GM21390 (cell line): Measurements from ENCODE around the gene DYNC2LI1.
"Not testable (repeated sequence)": the region's sequence is repeated elsewhere in the genome, so short reads cannot be mapped to it uniquely, and the experiment has no call there.

ENCODE experiments used
- ATAC-seq: cut with Tn5 transposase; IDR thresholded peaks from one replicate; pipeline ENCODE4 v1.9.1; 2021; ENCODE audit not compliant: unreplicated experiment

The DYNC2LI1 gene

DNA sequence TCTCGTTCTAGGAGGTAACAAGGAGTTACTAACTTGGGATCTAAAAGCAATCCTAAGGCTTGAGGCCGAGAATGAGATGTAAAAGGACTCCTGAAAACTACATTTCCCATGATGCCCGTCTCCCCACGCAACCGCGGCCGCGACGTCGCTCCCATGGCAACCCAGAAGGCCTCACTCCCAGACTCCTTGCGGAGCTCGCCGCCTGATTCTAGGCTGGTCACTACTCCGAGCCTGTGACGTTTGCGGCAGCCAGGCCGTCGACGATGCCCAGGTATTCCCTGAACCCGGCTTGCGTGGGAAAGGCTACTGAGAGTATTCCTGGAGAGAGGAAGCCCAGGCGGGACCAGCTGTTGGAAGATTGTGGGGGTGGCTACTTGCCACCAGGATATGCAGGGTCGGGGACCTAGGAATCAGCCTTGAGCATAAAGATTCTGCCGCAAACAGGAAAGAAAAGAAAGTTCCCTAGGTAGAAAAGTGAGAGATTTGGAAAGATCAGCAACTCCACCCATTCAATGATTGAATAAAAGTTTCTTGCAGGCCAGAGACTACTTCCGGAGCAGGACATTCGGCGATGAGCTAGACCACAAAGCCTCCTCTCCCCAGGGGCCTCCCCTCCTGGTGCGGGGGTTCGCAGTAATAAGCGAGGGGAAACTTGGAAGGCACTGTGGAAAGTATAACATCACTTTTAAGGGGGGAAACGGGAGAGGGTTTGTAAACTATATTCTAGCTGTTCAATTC is at the start of gene DYNC2LI1:
DYNC2LI1 (plus strand) TSS at position 164 of the 738 bp plus-strand sequence; CDS start at position 264, 100 bp downstream.
- peak; percentile 99 for ATAC-seq

DNA sequence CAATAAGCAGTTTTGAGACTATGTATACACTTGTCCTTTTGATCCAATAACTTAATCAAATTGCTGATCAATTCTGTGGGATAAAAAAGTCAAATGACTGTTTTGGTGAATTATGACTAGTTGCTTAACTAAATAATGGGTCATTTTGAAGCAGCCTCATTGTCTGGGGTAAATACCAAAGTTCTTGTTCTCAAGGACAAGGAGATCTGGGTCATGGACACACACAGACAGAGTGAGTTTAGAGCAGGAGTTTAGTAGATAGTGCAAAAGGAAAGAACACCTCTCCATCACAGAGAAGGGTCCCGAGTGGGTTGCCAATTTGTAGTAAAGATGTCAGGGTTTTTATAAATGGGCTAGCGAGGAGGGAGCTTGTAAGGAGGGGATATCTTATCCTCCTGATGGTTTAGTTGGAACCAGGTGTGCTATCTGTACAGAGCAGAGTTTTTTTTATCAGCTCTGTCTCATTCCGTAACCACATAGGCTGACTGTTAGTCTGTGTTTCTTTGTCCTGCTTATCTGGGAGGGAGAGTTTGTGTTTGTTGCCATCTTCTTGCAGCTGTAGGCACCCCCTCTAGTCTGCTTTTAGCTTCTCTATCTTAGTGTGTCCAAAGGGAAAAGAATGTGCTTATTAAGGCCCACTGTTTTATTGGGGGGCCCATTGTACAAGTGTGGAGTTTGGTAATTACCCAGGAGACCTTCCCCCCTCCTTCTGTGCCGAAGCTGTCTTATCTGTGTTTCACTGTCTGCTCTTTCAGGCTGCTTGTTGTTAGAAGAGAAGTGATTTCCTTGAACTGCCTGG is 48.9 kb upstream of the DYNC2LI1 start:
- no peak for ATAC-seq

DNA sequence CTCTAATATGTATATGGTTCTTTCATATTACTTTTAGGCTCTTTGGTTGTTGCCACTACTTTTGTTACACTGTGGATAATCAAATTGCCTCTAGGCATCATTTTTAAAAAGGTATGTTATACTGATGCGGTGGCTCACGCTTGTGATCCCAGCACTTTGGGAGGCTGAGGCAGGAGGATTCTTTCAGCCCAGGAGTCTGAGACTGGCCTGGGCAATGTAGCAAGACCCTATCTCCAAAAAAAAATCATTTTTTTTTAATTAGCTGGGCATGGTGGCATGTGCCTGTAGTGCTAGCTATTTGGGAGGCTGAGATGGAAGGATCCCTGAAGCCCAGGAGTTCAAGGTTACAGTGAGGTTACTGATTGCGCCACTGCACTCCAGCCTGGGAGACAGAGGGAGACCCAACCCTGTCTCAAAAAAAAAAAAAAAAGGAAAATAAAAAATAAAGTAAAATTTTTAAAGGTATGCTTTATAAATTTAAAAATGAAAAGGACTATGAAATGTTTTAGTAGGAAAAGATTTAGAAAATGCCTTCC is 48.1 kb upstream of the DYNC2LI1 start:
- no peak for ATAC-seq

DNA sequence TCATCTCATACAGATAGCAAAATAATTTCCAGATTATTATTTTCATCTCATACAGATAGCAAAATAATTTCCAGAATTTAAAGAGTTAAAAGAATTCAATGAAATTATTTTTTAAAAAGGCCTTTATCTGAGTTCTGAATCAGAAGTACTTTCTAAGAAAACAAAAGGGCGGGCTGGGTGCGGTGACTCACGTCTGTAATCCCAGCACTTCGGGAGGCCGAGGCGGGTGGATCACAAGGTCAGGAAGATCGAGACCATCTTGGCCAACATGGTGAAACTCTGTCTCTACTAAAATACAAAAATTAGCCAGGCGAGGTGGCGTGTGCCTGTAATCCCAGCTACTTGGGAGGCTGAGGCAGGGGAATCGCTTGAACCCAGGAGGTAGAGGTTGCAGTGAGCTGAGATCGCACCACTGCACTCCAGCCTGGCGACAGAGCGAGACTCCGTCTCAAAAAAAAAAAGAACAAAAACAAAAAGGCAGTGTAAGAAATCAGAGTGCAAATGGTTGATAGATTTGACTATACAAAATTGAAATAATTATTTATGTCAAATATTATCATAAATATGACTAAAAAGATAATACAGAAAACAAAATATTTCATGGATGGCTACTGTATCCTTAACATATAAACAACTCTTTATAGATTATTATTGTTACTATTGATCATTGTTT is 46.7 kb upstream of the DYNC2LI1 start:
- ATAC-seq, result not testable (repeated sequence)

DNA sequence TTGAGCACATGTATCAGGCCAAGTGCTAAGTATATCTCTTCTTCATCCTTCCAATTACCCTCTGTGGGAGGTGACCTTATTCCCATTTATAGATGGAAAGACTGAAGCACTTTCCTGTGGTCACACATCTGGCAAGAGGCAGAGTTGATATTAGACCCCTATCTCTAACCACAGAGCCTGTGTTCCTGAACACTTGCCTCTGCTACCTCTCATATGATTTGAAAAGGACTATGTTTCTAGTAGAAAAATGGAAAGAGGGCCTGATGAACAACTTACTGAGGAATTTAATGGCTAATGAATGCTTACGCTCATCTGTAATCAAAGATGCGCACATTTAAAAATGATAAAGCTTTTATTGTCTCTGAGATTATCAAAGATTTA is 46.2 kb upstream of the DYNC2LI1 start:
- no peak for ATAC-seq

DNA sequence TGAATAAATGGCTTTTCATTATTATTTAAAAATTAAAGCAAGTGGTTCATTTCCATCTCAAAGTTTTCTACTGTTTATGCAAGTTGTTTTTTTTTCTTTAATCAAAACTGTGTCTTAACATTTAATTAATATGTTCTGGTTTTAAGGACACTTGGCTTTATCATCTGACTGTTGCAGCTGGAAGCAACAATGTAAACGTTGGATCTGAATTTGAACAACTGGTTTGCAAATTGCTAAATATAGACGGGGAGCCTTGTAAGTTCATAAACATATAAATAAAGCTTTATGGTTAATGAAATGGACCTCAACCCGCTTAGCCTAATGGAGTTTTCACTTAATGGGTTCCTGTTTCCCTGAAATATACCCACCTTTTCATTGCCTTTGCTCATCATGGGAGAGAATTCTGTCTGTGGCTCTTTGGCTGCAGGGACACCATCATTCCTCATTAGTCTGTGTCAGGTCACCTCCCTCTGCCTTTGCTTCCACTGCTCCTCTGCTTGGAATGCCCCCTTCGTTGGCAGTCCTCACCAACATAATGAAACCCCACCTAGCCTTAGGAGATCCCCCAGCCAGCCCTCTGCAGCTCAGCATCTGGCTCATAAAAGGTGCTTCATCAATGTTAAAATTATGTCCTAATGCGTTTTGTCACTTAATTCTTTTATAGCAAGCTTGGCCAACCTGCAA is 44.2 kb upstream of the DYNC2LI1 start:
- ATAC-seq, result no peak

DNA sequence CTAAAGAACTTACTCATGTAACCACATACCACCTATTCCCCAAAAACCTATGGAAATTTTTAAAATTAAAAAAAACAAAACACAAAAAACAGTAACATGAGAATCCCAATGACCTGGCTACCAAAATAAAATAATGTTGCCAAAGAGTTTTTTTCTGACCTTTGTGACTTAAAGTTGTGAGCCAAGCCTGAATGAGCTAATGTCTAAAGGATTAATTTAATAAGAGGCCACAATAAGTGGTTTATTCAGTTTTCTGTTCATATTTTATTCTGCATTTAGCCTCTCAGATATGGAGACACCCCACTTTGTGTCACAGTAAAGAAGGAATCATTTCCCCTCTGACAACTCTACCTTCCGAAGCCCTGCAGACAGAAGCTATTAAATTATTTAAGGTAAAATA is 42.6 kb upstream of the DYNC2LI1 start:
- no peak for ATAC-seq

DNA sequence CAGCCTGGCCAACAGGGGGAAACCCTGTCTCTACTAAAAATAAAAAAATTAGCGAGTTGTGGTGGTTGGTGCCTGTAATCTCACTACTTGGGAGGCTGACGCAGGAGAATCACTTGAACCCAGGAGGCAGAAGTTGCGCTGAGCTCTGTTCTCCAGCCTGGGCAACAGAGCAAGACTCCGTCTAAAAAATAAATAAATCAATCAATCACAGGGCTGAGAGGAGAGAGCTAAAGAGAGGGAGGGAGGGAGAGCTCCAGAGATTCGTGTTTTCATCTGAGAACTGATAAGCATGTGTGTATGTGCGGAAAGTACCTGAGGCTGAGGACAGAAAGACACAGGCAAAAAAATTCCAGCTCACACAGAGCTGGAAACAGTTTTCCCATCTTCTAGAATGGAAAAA is 37.2 kb upstream of the DYNC2LI1 start:
- ATAC-seq, result no peak

DNA sequence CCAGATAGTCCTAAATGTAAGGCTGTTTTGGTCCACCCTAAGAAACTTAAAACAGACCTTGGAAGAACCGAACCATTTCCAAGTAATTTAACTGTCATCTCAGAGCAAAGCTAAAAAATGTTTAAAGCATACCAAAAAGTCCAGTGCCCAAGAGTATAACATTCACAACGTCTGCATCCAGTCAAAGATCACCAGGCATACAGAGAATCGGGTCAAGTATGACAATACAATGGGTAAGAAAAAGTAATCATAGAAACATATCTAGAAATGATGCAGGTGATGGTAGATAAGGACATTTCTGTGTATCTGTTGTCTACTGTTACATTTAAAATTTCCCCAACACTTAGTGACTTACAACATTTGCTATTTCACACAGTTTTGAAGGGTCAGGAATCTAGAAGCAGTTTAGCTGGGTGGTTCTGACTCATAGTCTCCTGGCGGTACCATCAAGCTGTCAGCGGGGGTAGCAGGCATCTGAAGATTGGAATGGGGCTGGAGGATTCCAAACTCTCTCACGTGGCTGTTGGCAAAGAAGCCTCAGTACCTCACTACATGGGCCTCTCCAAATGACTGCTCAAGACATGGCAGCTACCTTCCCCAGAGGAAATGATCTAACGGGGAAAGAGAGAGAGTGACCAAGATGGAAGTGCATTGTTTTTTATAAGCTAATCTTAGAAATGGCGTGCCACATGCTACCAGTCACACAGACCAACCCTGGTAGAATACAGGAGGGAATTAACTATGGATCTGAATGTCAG is 36.6 kb upstream of the DYNC2LI1 start:
- ATAC-seq, result no peak

DNA sequence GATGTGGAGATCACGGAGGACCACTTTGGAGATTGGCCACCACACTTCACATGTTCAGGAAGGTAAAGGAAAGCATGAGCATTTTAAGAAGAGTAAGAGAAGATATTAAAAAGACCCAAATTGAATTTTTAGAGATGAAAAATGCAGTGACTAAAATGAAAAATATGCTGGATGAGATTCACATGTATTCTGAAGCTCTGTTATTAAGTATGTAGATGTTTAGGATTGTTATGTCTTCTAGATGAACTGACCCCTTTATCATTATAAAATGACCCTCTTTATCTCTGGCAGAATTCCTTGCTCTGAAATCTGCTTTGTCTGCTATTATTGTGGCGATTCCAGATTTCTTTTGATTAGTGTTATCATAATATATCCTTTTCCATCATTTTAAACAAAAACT is 36.0 kb upstream of the DYNC2LI1 start:
- ATAC-seq, result no peak

DNA sequence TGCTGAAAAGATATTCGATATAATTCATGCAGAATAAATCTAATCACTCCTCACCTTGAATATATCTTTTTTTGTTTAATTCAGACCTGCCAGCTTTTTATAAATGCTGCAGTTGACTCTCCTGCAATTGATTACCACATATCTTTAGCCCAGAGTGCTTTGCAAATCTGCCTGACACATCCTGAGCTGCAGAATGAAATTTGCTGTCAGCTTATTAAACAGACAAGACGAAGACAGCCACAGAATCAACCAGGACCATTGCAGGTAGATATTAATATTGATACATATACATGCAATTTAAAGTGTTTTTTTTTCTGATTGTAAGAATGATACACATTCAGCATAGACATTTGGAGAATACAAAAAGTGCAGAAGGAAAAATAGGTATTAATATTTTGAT is 35.6 kb upstream of the DYNC2LI1 start:
- no peak for ATAC-seq

DNA sequence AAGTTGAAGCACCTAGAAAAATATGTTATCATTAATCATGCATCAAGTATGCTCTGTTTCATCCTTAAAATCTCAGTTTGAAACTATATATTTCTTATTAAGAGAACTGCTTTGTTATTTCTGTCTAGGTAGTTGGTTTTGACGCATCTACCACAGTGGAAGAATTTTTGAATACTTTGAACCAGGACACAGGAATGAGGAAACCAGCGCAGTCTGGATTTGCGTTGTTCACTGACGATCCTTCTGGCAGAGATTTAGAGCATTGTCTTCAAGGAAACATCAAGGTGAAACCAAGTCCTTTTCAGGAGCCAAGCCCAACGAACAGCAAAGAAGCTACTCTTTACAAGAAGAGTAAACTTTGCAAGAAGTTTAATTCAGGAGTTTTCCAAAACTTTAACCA is 30.1 kb upstream of the DYNC2LI1 start:
- ATAC-seq, result no peak

DNA sequence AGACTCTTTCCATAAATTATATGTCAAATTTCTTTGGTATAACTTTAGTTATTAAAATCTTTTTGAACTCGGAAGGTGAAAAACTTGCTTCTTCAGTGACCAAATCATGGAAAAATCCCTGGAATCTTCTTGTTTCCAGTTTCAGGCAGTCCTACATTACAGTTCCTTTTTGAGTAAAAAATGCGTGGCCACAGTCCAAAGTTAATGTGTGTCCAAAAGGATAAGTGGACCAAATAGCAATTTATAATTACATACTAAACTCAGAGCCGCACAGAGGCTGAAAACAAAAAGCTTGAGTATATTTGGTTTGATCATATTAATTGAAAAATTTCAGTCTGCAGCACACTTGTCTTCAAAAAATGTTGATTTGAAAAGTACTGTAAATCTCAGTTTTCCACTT is 28.4 kb upstream of the DYNC2LI1 start:
- no peak for ATAC-seq

DNA sequence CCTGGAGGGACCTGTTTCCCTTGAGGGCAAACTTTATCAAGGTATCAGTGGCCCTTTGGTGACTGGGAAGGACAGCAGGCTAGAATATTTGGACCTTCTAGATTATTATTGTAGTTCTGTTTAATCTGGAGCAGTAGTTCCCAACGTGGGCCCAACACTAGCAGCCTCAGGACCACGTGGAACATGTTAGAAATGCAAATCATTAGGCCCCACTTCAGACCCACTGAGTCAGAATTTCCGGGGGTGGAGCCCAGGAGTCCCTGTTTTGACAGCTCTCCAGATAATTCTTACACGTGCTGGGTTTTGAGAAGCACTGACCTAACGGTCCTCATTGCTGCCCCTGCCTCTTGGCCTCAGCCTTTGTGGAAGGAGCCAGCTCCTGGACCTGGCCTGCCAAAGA is 25.5 kb upstream of the DYNC2LI1 start:
- ATAC-seq, result no peak

DNA sequence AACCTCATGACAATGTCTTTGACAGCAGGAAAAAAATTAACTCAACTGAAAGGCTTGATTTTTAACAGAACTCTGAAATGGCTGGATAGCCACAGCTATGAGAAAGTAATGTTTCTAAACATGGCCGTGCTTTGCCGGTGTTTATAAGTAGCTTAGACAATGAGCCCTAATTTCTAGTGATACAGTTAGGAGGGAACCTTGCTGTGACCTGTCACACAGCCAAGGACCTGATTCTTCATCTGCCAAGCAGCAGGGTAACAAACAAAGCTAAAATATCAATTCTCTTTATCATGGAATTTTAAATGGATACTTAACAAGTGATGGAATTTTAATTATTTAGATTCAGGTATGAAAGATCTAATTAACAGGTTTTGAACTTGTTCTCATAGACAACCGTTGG is 24.3 kb upstream of the DYNC2LI1 start:
- no peak for ATAC-seq

DNA sequence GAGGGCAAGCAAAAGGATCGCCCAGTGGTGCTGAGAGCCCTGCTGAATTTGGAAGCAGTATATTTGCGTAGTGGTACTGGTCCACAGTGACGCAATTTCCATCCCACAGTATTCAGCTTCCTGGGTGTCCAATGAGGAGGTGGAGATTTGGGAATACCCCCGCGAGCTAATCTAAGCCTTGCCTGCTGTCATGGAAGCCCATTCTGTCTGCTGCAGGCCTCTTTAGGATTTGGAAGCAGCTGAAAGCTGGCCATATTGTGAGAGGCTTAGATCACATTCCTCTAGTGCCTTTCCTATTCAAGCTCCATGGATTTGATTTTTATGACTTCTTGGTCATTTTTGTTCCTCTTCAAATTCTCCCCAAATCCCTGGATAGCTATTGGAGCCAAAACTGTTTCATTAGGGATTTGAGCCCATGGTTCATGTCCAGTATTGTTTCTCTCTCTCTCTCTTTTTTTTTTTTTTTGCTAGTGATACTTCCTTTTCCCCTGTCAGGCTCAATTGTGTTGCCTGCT is 22.3 kb upstream of the DYNC2LI1 start:
- ATAC-seq, result no peak

DNA sequence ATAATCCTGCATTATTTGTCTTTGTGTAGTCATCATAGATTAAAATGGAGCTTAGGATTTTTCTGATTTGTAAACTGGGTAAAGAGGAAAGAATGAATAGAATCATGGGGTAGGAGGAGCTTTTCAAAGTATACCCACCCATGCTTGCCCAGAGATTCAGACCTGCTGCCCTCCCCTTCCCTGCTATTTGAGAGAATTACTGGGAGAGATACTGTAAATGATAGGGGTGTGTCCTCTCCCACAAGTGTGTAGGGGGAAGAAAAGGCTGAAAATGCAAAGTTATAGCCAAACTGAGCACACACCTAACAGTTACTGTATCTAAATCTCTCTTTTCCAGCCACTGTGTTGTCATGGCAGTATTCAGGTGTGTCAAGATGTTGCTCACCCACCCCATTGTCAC is 21.5 kb upstream of the DYNC2LI1 start:
- no peak for ATAC-seq

DNA sequence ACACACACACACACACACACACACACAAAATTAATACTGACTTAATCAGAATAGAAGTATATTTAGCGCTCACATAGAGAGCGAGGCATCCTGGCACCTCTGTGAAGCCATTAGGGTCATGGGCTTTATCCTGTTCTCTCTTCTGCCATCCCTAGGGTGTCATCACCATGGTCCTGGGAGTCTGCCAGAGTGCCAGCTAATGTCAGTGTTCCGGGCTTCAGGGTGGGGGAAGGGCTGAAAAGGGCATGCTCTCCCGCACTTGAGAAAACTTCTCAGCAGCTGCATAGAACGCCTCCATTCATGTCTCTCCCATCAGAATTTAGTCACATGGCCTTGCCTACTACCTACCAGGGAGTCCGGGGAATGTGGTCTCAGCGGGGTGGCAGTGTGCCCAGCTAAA is 19.7 kb upstream of the DYNC2LI1 start:
- ATAC-seq, result no peak

DNA sequence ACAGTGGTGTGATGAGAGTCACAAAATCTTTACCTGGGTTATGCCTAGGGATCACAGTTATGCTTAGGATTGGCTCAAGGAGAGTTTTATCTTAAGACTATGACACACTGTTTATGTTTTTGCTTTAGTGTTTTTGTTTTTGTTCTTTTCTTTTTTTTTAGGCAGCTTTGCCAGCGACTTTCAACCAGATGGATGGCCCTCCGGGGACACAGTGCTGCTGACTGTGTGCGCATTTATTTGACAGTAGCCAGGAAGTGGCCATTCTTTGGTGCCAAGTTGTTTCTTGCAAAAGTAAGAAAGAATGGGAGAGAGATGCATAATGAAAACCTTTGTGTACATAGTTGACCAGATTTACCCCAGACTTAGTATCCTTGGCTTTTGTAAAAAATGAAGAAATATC is 15.1 kb upstream of the DYNC2LI1 start:
- no peak for ATAC-seq

DNA sequence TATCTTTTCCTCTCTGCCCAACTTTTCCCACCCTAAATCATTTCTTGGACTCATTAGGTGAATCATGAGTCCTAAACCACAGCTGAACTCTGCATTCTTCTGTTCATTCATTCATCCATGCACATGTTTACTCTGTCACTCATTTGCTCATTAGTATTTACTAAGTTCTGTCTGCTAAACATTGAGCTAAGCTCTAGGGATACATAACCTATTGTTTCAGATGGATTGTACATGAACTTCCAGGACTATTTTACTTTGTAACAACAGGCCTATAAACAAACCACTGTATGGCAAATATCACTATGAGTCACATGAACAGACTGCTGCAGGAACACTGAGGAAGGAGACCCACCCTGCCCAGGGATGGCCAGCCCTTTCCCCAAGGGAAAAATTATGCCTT is 14.6 kb upstream of the DYNC2LI1 start:
- ATAC-seq, result no peak
